Esophagus (tissue), 2 donors: ENCODE measurements around the gene GNAS. TPM values are rescaled to one million over a fixed set of nuclear protein-coding genes. Genes with fewer than 3 reads are reported as not detected.

Source experiments
- H3K27ac ChIP-seq, 2 donors: one replicate each; pipeline ENCODE4 v1.5.1; 2013; ENCODE audit warnings: low read depth in 2 of 2, mild to moderate bottlenecking in 2 of 2, inconsistent platforms in 1 of 2, low read length in 1 of 2, moderate library complexity in 1 of 2
- H3K27me3 ChIP-seq, 2 donors: one replicate each; pipeline ENCODE4 v1.6.1; 2013; ENCODE audit warnings: low read length in 2 of 2, control low read depth in 1 of 2, mild to moderate bottlenecking in 1 of 2; ENCODE audit not compliant: insufficient read depth in 2 of 2, control insufficient read depth in 1 of 2
- H3K36me3 ChIP-seq, 2 donors: one replicate each; pipeline ENCODE4 v1.6.1; 2013; ENCODE audit warnings: low read length in 1 of 2; ENCODE audit not compliant: control insufficient read depth in 2 of 2, insufficient read depth in 2 of 2
- H3K4me1 ChIP-seq, 2 donors: one replicate each; pipeline ENCODE4 v1.6.1; 2013; ENCODE audit warnings: low read length in 1 of 2; ENCODE audit not compliant: control insufficient read depth in 2 of 2, insufficient read depth in 2 of 2
- H3K4me3 ChIP-seq, 2 donors: one replicate each; pipeline ENCODE4 v1.5.1; 2013; ENCODE audit warnings: low read length in 2 of 2, mild to moderate bottlenecking in 2 of 2, low read depth in 1 of 2, moderate library complexity in 1 of 2
- H3K9me3 ChIP-seq, 2 donors: one replicate each; pipeline ENCODE4 v1.6.1; 2013; ENCODE audit warnings: mild to moderate bottlenecking in 2 of 2, low read depth in 1 of 2, low read length in 1 of 2, moderate library complexity in 1 of 2; ENCODE audit not compliant: control insufficient read depth in 2 of 2, insufficient read depth in 1 of 2
- WGBS, 2 donors: extraction: QIAGEN DNeasy Blood & Tissue Kit; methylation state at CpG; one replicate each; pipeline ENCODE4 v1.1.7; 2013; 5-methylcytosine and 5-hydroxymethylcytosine counted together
- polyA plus RNA-seq, 2 donors: library from polyadenylated mRNA; stranded (reverse); fragments of 200-250 nt; gene quantifications; one replicate each; pipeline ENCODE4 v1.2.3, GENCODE V29; 2013
- donor health status: healthy with polysubstance abuse.
- donor health status: Bipolar disorder and iron deficiency.

Gene GNAS
- polyA plus RNA-seq, result 1,000 to 10,000 TPM in 1 of 2 donors, 100 to 1,000 TPM in 1; 590 to 1,519 TPM

DNA sequence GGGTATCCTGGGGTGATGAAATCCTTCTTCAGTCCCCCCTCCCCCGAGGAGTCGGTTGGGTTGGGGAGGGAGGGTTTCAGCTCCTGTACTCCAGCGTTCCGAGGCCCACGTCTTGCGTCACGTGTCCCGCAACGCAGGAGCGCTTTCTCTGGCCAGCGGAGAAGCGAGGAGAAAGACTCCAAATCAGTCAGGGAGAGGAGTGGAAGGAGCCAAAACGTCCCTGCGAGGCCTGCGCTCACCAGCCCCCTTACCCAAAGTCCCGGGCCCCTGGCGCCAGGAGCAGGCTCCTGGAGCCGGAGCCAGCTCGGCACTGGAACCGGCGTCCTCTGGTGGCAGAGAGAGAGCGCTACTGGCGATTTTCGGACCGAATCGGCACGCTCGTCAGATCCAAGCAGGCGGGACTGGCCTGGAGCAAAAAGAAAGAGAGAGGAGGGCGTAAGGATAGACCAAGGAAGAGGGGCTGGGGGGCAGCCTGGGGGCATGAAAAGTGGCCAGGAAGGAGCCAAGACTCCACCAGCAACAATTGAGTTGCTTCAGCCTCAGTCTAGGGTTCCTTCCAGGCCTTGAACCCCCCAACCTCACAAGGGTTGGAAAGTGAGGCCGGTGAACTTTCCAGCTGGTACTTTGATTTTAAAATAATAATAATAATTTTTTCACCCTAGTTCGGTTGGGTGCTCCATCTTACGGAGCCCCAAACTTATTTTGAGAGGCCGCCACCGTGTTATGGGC, at the start of gene GNAS:
TSS of gene GNAS (plus strand) at position 174 of the 729 bp plus-strand sequence.
- Histone ChIP-seq H3K9me3 (no peaks in the 10 kb centered on the region), H3K4me3 (peak within 1 kb of the TSS; percentile 25 to 32), H3K4me1 (peaks cover 0 to 19% of the 10 kb centered on the region in 2 donors), H3K36me3 (no peaks in the 10 kb centered on the region), H3K27me3 (peaks cover 0 to 3% of the 10 kb centered on the region in 2 donors), H3K27ac (no peak within 1 kb of the TSS)
- 31 to 34% methylated on average over 35 of the region's 35 CpGs for WGBS, 2 donors

GRCh38 chr20:58803533-58803932, 49.0 kb upstream of the GNAS start:
- no peaks in the 10 kb centered on the region for H3K27me3 ChIP-seq
- 88 to 91% methylated on average over 18 of the region's 18 CpGs for WGBS, 2 donors
- no peaks in the 10 kb centered on the region for H3K4me1 ChIP-seq
- no peak overlapping the region for H3K27ac ChIP-seq
- H3K9me3 ChIP-seq, result no peaks in the 10 kb centered on the region
- no peaks in the 10 kb centered on the region for H3K36me3 ChIP-seq
- H3K4me3 ChIP-seq, result no peak overlapping the region

GRCh38 chr20:58807801-58808200, 44.7 kb upstream of the GNAS start:
- WGBS, 2 donors, result 79 to 85% methylated on average over 11 of the region's 11 CpGs
- Histone ChIP-seq H3K27me3 (no peaks in the 10 kb centered on the region), H3K36me3 (no peaks in the 10 kb centered on the region)

GRCh38 chr20:58808271-58809046, 44.1 kb upstream of the GNAS start:
- no peaks in the 10 kb centered on the region for H3K4me1 ChIP-seq
- no peaks in the 10 kb centered on the region for H3K36me3 ChIP-seq
- H3K9me3 ChIP-seq, result no peaks in the 10 kb centered on the region
- no peak overlapping the region for H3K4me3 ChIP-seq
- 63 to 69% methylated on average over 17 of the region's 17 CpGs for WGBS, 2 donors
- H3K27me3 ChIP-seq, result no peaks in the 10 kb centered on the region
- H3K27ac ChIP-seq, result no peak overlapping the region

More at GRCh38 chr20:58807801-58808200, 44.7 kb upstream of the GNAS start:
- no peak overlapping the region for H3K4me3 ChIP-seq
- no peak overlapping the region for H3K27ac ChIP-seq
- H3K4me1 ChIP-seq, result no peaks in the 10 kb centered on the region
- H3K9me3 ChIP-seq, result no peaks in the 10 kb centered on the region

DNA sequence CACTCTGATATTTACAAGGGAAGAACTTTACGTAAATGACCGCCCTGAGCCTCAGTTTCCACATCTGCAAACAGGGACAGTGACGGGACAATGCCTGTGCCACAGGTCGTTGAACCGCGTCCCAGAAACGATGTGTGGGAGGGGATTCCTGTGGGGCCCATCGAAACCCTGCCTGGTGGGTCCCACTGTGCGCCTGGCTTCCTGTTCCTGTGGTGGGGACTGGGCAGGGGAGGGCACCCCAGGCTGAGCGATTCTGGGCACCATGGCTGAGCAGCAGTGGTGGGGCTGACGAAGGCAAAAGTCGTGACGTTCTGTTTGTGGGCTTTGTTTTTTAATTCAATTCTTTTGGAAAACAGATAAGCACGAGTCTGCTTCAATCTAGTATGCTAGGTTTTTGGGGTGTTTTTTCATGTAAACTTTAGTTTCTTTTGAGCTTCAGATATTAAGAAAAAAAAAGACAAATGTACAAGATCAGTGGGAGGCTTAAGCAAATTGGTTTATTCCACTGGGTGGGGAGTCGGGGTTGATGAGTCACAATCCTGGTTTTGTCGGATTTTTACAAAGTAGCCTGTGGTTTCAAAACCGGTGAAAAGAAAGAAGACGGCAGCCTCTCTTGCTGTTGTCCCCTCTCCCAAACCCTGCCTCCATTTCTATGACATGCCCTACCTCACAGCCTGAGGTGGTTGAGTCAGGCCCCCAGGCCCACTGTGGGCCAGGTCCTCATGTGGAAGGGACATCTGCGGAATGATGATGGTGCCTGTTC, 42.2 kb upstream of the GNAS start:
- H3K4me3 ChIP-seq, result no peak overlapping the region
- no peaks in the 10 kb centered on the region for H3K4me1 ChIP-seq
- H3K9me3 ChIP-seq, result no peaks in the 10 kb centered on the region
- no peaks in the 10 kb centered on the region for H3K36me3 ChIP-seq
- H3K27ac ChIP-seq, result no peak overlapping the region
- H3K27me3 ChIP-seq, result no peaks in the 10 kb centered on the region
- 69 to 73% methylated on average over 19 of the region's 19 CpGs for WGBS, 2 donors

- Histone ChIP-seq H3K4me1 (no peaks in the 10 kb centered on the region), H3K9me3 (no peaks in the 10 kb centered on the region), H3K36me3 (no peaks in the 10 kb centered on the region), H3K4me3 (no peak overlapping the region), H3K27me3 (no peaks in the 10 kb centered on the region), H3K27ac (no peak overlapping the region)
- 81 to 86% methylated on average over 10 of the region's 10 CpGs for WGBS, 2 donors
Observed at GRCh38 chr20:58810879-58811250, 41.7 kb upstream of the GNAS start.

- Histone ChIP-seq H3K9me3 (no peaks in the 10 kb centered on the region), H3K27ac (no peak overlapping the region), H3K36me3 (no peaks in the 10 kb centered on the region), H3K4me1 (no peaks in the 10 kb centered on the region), H3K27me3 (no peaks in the 10 kb centered on the region), H3K4me3 (no peak overlapping the region)
- 85 to 87% methylated on average over 13 of the region's 13 CpGs for WGBS, 2 donors
Observed at GRCh38 chr20:58811334-58811733, 41.2 kb upstream of the GNAS start.

GRCh38 chr20:58813369-58813768, 39.1 kb upstream of the GNAS start:
- whole genome bisulfite sequencing, 2 donors, result 74 to 85% methylated on average over 8 of the region's 8 CpGs
- H3K27me3 ChIP-seq, result no peaks in the 10 kb centered on the region
- H3K9me3 ChIP-seq, result no peaks in the 10 kb centered on the region

GRCh38 chr20:58815448-58815847, 37.1 kb upstream of the GNAS start:
- Histone ChIP-seq H3K4me1 (no peaks in the 10 kb centered on the region), H3K36me3 (peaks cover 0 to 2% of the 10 kb centered on the region in 2 donors), H3K27me3 (no peaks in the 10 kb centered on the region), H3K4me3 (no peak overlapping the region), H3K9me3 (no peaks in the 10 kb centered on the region), H3K27ac (no peak overlapping the region)
- 75 to 81% methylated on average over 11 of the region's 11 CpGs for WGBS, 2 donors

More at GRCh38 chr20:58813369-58813768, 39.1 kb upstream of the GNAS start:
- peaks cover 0 to 2% of the 10 kb centered on the region in 2 donors for H3K36me3 ChIP-seq
- no peak overlapping the region for H3K27ac ChIP-seq
- H3K4me3 ChIP-seq, result no peak overlapping the region
- H3K4me1 ChIP-seq, result no peaks in the 10 kb centered on the region
